Upper lobe of left lung (tissue), 6 donors: ENCODE results near the gene CABCOCO1. TPM values are rescaled to one million over a fixed set of nuclear protein-coding genes. Genes with fewer than 3 reads are reported as not detected.

Source experiments
- ATAC-seq, 2 donors: fragments of 200-7000 bp; cut with Tn5 transposase; one replicate each; pipeline ENCODE4 v1.9.1; 2022; ENCODE audit warnings: mild to moderate bottlenecking in 2 of 2, moderate library complexity in 2 of 2; ENCODE audit not compliant: low FRiP score in 2 of 2
- DNase-seq, 2 donors: peaks; one replicate each; pipeline ENCODE4 v3.0.0-alpha.2; 2019 to 2020
- H3K27ac ChIP-seq, 4 donors: fragments of 200-600 bp; sonication (generic); one replicate each; pipeline ENCODE4 v1.5.1; 2016 to 2019
- H3K27me3 ChIP-seq, 4 donors: fragments of 200-600 bp; sonication (generic); one replicate each; pipeline ENCODE4 v1.5.1; 2017 to 2019
- H3K36me3 ChIP-seq, 4 donors: fragments of 200-600 bp; sonication (generic); one replicate each; pipeline ENCODE4 v1.5.1; 2016 to 2019
- H3K4me1 ChIP-seq, 4 donors: fragments of 200-600 bp; sonication (generic); one replicate each; pipeline ENCODE4 v1.5.1; 2018 to 2019
- H3K4me3 ChIP-seq, 4 donors: fragments of 200-600 bp; sonication (generic); one replicate each; pipeline ENCODE4 v1.5.1; 2017 to 2019; ENCODE audit warnings: mild to moderate bottlenecking in 2 of 4, moderate library complexity in 1 of 4
- H3K9me3 ChIP-seq, 4 donors: fragments of 200-600 bp; sonication (generic); one replicate each; pipeline ENCODE4 v1.5.1; 2018 to 2019
- EP300 ChIP-seq, 4 donors: sonication (generic); formaldehyde crosslinking; IDR thresholded peaks; one replicate each; pipeline ENCODE4 v1.5.1; 2017; ENCODE audit warnings: antibody characterized with exemption in 4 of 4, control low read depth in 2 of 4
- POLR2A ChIP-seq, 4 donors: fragments of 450-650 bp; IDR thresholded peaks; one replicate each; pipeline ENCODE4 v1.5.1; 2016 to 2017; ENCODE audit warnings: antibody characterized with exemption in 4 of 4, mild to moderate bottlenecking in 2 of 4
- POLR2AphosphoS5 ChIP-seq, 2 donors: sonication (generic); formaldehyde crosslinking; IDR thresholded peaks; one replicate each; pipeline ENCODE4 v1.5.1; 2017; ENCODE audit warnings: antibody characterized with exemption in 2 of 2
- WGBS, 2 donors: methylation state at CpG; one replicate each; pipeline ENCODE4 v1.1.5; 2017 to 2018; 5-methylcytosine and 5-hydroxymethylcytosine counted together
- total RNA-seq, 6 donors: library from RNA; depleted of rRNA in 4 of 6; stranded (reverse); fragments of >200 nt in 4 of 6; gene quantifications; one replicate each; pipeline versions ENCODE4 v1.1.0 to v1.2.1, GENCODE V29; 2016 to 2021
- TF ChIP-seq, protein P1 (sequence below), 6 experiments: fragments of 450-650 bp in 4 of 6; fragments of 200-600 bp in 2 of 6; sonication (generic) in 2 of 6; IDR thresholded peaks; one replicate each; pipeline ENCODE4 v1.5.1; 2016 to 2019; ENCODE audit warnings: antibody characterized with exemption in 6 of 6
- donor health status: DM: no; HTN: no; CAD: no; lungs with moderate emphysema.
- donor health status: DM: no; HTN: yes; CAD: no; lungs with severe emphysema.

Gene CABCOCO1
- total RNA-seq, 6 donors from 2014 or later = 1.3 to 12.2 (median 2.3) TPM; not detected in 1

DNA sequence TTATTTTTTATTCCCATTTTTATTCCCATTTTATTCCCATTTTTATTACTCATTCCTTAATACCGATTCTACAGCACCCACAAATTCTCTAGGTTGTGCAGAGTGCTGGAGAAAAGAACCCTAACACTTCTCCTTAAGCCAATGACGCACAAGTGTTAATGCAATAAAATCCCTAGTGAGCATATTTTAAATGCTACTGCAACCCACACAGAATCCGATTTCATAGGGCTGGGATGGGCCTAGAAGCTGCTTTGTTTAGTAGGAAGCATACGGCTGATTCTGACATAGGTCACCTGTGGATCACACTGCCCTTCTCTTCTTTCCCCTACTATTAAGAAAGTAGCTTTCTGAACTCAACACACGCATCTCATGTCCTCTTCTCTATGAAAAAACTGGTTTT is 45.1 kb upstream of the CABCOCO1 start:
- H3K27ac ChIP-seq = no peak overlapping the region
- WGBS, 2 donors = 88 to 94% methylated on average over 5 of the region's 5 CpGs
- DNase-seq (no peak), ATAC-seq (no peak)
- H3K27me3 ChIP-seq = no peaks in the 10 kb centered on the region
- peaks cover 3 to 10% (median 5%) of the 10 kb centered on the region in 4 donors for H3K4me1 ChIP-seq
- H3K9me3 ChIP-seq = no peaks in the 10 kb centered on the region
- no peak overlapping the region for H3K4me3 ChIP-seq
- TF ChIP-seq POLR2AphosphoS5 (IDR thresholded peaks at IDR 0.05) (no peak), POLR2A (IDR thresholded peaks at IDR 0.05) (no peak), EP300 (IDR thresholded peaks at IDR 0.05) (no peak)
- TF ChIP-seq, protein P1, sequence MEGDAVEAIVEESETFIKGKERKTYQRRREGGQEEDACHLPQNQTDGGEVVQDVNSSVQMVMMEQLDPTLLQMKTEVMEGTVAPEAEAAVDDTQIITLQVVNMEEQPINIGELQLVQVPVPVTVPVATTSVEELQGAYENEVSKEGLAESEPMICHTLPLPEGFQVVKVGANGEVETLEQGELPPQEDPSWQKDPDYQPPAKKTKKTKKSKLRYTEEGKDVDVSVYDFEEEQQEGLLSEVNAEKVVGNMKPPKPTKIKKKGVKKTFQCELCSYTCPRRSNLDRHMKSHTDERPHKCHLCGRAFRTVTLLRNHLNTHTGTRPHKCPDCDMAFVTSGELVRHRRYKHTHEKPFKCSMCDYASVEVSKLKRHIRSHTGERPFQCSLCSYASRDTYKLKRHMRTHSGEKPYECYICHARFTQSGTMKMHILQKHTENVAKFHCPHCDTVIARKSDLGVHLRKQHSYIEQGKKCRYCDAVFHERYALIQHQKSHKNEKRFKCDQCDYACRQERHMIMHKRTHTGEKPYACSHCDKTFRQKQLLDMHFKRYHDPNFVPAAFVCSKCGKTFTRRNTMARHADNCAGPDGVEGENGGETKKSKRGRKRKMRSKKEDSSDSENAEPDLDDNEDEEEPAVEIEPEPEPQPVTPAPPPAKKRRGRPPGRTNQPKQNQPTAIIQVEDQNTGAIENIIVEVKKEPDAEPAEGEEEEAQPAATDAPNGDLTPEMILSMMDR (IDR thresholded peaks at IDR 0.05) = no peak
- no peaks in the 10 kb centered on the region for H3K36me3 ChIP-seq

DNA sequence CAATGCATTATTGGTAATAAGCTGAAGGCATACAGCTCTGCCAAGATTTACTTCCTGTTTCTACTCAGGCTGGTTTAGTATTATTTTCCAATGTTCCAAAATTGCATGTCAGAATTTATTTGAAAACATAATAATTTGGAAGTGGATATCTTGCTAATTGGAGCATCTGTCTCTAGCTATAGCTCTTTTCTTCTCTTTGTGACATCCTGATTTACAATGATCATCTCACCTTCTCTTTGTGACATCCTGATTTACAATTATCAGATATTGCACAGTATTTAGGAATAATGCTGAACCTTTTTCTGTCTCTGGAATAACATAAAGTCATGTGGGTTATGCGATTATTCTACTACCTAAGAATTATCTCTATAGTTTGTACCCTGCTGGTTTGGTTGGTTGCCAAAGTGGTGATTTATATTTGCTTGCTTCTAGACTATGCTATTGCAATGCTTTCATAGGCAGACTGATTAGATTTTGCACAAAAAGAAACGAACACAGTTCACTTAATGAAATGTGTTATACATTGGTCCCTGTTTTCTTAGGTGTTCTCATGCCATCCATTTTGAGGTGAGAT is 44.3 kb upstream of the CABCOCO1 start:
- WGBS, 2 donors = 53 to 76% methylated on average over 2 of the region's 2 CpGs
- H3K27ac ChIP-seq = no peak overlapping the region
- peaks cover 3 to 13% (median 11%) of the 10 kb centered on the region in 4 donors for H3K4me1 ChIP-seq
- H3K9me3 ChIP-seq = no peaks in the 10 kb centered on the region
- DNase-seq (no peak), ATAC-seq (no peak)
- no peaks in the 10 kb centered on the region for H3K27me3 ChIP-seq
- TF ChIP-seq POLR2AphosphoS5 (IDR thresholded peaks at IDR 0.05) (no peak), POLR2A (IDR thresholded peaks at IDR 0.05) (no peak), EP300 (IDR thresholded peaks at IDR 0.05) (no peak)
- TF ChIP-seq, protein P1 (IDR thresholded peaks at IDR 0.05) = no peak
- H3K4me3 ChIP-seq = no peak overlapping the region
- no peaks in the 10 kb centered on the region for H3K36me3 ChIP-seq

DNA sequence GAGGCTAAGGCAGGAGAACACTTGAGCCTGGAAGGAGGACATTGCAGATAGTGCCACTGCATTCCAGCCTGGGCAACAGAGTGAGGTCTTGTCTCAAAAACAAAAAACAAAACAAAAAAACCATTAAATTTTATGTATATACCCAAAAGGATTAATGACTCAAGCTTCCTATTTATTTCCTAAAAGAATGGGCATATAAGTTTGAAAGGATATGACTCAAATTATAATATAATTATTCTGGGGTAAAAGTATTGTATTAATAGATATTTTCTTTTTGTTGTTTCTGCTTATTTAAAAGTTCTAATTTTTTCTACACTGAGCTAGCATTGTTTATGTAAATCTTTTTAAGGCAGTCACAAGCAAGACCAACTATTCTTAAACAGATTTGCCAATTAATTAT is 42.2 kb upstream of the CABCOCO1 start:
- no peaks in the 10 kb centered on the region for H3K9me3 ChIP-seq
- H3K27me3 ChIP-seq = no peaks in the 10 kb centered on the region
- TF ChIP-seq POLR2A (IDR thresholded peaks at IDR 0.05) (no peak), EP300 (IDR thresholded peaks at IDR 0.05) (no peak), POLR2AphosphoS5 (IDR thresholded peaks at IDR 0.05) (no peak)
- TF ChIP-seq, protein P1 (IDR thresholded peaks at IDR 0.05) = no peak
- H3K4me3 ChIP-seq = no peak overlapping the region
- no peaks in the 10 kb centered on the region for H3K36me3 ChIP-seq
- H3K27ac ChIP-seq = no peak overlapping the region
- ATAC-seq (no peak), DNase-seq (no peak)
- H3K4me1 ChIP-seq = peaks cover 3 to 22% (median 12%) of the 10 kb centered on the region in 4 donors

DNA sequence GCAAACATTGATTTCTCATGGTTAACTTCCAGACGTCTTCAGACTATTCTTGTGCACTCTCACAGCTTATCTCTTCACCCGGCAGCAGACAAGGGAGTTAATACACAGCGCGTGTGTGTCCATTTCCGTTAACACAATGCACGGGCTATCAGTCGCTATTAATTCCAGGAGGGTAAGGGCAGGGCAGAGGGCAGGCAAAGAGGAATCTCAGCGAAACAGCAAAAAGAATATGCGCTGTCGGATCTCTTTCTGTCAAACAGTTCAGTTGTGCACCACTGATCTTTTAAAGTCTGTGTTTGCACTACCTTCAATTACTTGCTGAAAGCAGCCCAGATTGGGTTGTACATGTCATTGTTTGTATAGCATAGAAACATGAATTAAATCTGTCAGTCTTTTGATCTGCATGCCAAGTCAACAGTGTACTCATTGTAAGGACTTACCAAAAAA is 41.1 kb upstream of the CABCOCO1 start:
- WGBS, 2 donors = 9 to 34% methylated on average over 10 of the region's 10 CpGs
- ATAC-seq = no peak

More for the DNA sequence above, 41.1 kb upstream of the CABCOCO1 start:
- no peaks in the 10 kb centered on the region for H3K36me3 ChIP-seq
- H3K27me3 ChIP-seq = no peaks in the 10 kb centered on the region
- no peak for TF ChIP-seq POLR2A (IDR thresholded peaks at IDR 0.05)
- TF ChIP-seq, protein P1 (IDR thresholded peaks at IDR 0.05) = no peak
- TF ChIP-seq EP300 (IDR thresholded peaks at IDR 0.05) = no peak
- TF ChIP-seq POLR2AphosphoS5 (IDR thresholded peaks at IDR 0.05) = no peak
- peaks cover 3 to 22% (median 12%) of the 10 kb centered on the region in 4 donors for H3K4me1 ChIP-seq
- no peak overlapping the region for H3K4me3 ChIP-seq
- DNase-seq = no peak
- H3K27ac ChIP-seq = no peak overlapping the region
- no peaks in the 10 kb centered on the region for H3K9me3 ChIP-seq
